ENCODE data around the gene TMPRSS13. TPM values are rescaled to one million over a fixed set of nuclear protein-coding genes. Genes with fewer than 3 reads are reported as not detected.

TMPRSS13 gene
- total RNA-seq, 1 donor from 2014 or later, result not detected

DNA sequence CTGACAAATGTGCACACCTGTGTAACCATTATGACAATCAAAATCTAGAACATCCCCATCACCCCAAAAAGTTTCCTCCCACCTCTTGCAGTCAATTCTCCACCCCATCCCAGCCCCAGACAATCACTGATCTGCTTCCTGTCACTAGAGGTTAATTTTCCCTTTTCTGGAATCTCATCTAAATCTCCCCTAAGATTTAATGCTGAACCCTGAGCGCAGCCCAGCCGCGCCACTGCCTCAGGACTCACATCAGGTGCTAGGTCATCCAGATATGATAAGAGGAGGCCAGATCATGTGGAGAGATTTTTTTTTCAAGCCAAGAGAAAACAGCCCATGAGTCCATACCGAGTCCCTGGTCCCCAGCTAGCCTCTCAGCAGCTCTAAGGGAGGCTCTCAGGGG, 4.3 kb upstream of the TMPRSS13 start:
- H3K4me1 Mint-ChIP-seq (ENCODE audit: low read depth), result peaks cover 15% of the 10 kb centered on the region
- H3K27ac Mint-ChIP-seq (ENCODE audit: unreplicated experiment), result no peak overlapping the region
- DNase-seq (ENCODE audit: low spot score), result no peak
- no peak overlapping the region for H3K4me3 Mint-ChIP-seq (ENCODE audit: unreplicated experiment)
- H3K9me3 Mint-ChIP-seq (ENCODE audit: low read depth), result no peaks in the 10 kb centered on the region
- no peaks in the 10 kb centered on the region for H3K36me3 Mint-ChIP-seq (ENCODE audit: low read depth)
- peaks cover 16% of the 10 kb centered on the region for H3K27me3 Mint-ChIP-seq (ENCODE audit: low read depth)
- TF ChIP-seq, protein P1, sequence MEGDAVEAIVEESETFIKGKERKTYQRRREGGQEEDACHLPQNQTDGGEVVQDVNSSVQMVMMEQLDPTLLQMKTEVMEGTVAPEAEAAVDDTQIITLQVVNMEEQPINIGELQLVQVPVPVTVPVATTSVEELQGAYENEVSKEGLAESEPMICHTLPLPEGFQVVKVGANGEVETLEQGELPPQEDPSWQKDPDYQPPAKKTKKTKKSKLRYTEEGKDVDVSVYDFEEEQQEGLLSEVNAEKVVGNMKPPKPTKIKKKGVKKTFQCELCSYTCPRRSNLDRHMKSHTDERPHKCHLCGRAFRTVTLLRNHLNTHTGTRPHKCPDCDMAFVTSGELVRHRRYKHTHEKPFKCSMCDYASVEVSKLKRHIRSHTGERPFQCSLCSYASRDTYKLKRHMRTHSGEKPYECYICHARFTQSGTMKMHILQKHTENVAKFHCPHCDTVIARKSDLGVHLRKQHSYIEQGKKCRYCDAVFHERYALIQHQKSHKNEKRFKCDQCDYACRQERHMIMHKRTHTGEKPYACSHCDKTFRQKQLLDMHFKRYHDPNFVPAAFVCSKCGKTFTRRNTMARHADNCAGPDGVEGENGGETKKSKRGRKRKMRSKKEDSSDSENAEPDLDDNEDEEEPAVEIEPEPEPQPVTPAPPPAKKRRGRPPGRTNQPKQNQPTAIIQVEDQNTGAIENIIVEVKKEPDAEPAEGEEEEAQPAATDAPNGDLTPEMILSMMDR (IDR thresholded peaks at IDR 0.05), result no peak

DNA sequence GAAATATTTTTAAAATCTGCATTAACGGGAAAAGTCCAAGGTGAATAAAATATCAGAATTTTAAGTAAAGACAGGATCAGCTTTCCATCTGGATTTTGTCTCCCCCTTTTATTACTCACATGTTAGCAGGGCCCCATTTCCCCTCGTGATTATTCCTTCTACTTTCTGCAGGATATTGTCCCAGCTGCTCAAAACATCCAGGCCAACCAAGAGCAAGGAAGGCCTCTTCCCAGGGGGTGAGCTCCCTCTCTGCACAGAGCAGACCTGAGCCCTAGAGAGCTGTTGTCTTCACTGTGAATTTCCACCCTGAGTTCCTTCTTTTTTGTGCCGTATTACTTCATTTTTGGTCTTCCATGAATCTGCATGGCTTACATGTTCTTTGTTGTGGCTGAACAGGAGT, 3.7 kb upstream of the TMPRSS13 start:
- peaks cover 15% of the 10 kb centered on the region for H3K4me1 Mint-ChIP-seq (ENCODE audit: low read depth)
- no peak overlapping the region for H3K27ac Mint-ChIP-seq (ENCODE audit: unreplicated experiment)
- DNase-seq (ENCODE audit: low spot score), result no peak
- TF ChIP-seq, protein P1 (IDR thresholded peaks at IDR 0.05), result no peak
- no peak overlapping the region for H3K4me3 Mint-ChIP-seq (ENCODE audit: unreplicated experiment)
- H3K27me3 Mint-ChIP-seq (ENCODE audit: low read depth), result peaks cover 19% of the 10 kb centered on the region
- no peaks in the 10 kb centered on the region for H3K36me3 Mint-ChIP-seq (ENCODE audit: low read depth)
- H3K9me3 Mint-ChIP-seq (ENCODE audit: low read depth), result no peaks in the 10 kb centered on the region

DNA sequence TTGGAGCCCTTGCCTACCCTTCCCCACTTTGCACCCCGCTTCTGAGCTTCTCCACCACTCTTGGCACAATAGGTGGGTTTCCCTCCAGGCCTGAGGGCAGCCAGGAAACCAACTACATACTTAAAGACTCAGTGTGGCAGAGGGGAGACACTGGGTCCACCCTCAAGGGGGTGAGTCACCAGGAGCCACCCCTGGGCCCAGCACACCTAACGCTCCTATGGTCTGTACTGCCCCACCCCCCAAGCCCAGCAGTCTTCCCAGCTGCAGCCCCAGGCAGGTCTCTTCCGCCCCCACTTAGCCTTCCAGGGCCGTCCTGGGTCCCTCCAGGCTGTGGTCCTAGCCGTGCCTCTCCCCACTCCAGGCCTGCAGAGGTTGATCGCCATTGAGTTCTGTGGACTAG, 3.2 kb upstream of the TMPRSS13 start:
- H3K27me3 Mint-ChIP-seq (ENCODE audit: low read depth), result peaks cover 21% of the 10 kb centered on the region
- H3K36me3 Mint-ChIP-seq (ENCODE audit: low read depth), result no peaks in the 10 kb centered on the region
- no peaks in the 10 kb centered on the region for H3K9me3 Mint-ChIP-seq (ENCODE audit: low read depth)
- H3K27ac Mint-ChIP-seq (ENCODE audit: unreplicated experiment), result no peak overlapping the region
- DNase-seq (ENCODE audit: low spot score), result peak; percentile 65
- TF ChIP-seq, protein P1 (IDR thresholded peaks at IDR 0.05), result no peak
- H3K4me3 Mint-ChIP-seq (ENCODE audit: unreplicated experiment), result no peak overlapping the region
- peaks cover 11% of the 10 kb centered on the region for H3K4me1 Mint-ChIP-seq (ENCODE audit: low read depth)

DNA sequence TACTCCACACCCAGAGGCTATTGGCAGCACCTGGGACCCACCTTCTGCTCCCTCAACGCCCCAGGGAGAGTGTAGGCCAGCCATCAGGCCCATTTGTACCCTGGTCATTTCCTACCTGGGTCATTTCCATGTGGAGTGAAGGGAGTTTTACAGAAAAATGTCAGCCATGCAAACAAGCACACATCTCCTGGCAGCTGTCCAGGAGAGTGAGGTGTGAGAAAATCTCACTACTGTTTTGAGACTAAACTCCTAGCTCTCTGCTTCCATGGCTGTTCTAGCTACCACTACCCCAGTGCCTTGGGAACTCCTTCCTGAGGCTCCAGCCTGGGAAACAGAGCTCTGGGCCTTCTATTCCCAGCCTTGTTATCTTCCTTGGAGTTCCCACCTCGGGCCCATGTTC, 2.8 kb upstream of the TMPRSS13 start:
- Mint-ChIP-seq H3K27ac (ENCODE audit: unreplicated experiment) (no peak overlapping the region), H3K4me3 (ENCODE audit: unreplicated experiment) (no peak overlapping the region), H3K9me3 (ENCODE audit: low read depth) (no peaks in the 10 kb centered on the region), H3K4me1 (ENCODE audit: low read depth) (peaks cover 8% of the 10 kb centered on the region), H3K36me3 (ENCODE audit: low read depth) (no peaks in the 10 kb centered on the region), H3K27me3 (ENCODE audit: low read depth) (peaks cover 25% of the 10 kb centered on the region)
- no peak for DNase-seq (ENCODE audit: low spot score)
- TF ChIP-seq, protein P1 (IDR thresholded peaks at IDR 0.05), result no peak

DNA sequence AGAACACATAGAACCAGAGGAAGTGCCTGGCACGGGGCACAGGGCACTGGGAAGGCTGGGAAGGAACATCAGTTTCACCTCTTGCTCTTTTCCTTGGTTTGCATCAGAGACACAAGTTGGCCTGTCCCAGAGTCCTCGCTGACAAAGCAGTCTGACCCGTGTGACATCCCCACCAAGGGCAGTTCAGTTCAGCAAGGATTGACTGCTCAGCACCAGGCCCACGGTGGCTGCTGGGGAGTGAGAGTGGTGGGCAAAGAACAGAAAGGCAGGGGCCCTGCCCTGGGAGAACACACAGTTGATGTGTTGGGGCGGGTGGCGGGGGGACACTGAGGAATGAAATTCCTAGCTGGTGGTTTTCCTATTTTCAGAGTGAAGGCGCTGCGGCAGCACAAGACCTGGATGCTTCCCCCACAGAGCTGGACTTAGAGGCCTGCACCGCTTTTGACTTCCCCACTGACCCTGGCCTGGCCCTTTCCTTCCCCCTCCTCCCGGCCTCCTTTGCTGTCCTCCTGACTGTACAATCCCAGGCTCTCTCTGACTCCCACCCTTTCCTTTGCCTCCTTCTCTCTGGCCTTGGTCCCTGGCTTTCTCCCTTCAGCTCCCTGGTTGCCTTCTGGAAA, 2.2 kb upstream of the TMPRSS13 start:
- H3K4me1 Mint-ChIP-seq (ENCODE audit: low read depth), result peaks cover 3% of the 10 kb centered on the region
- peak; percentile 58 for DNase-seq (ENCODE audit: low spot score)
- H3K27ac Mint-ChIP-seq (ENCODE audit: unreplicated experiment), result no peak overlapping the region
- peaks cover 31% of the 10 kb centered on the region for H3K27me3 Mint-ChIP-seq (ENCODE audit: low read depth)
- TF ChIP-seq, protein P1 (IDR thresholded peaks at IDR 0.05), result no peak
- H3K4me3 Mint-ChIP-seq (ENCODE audit: unreplicated experiment), result no peak overlapping the region
- no peaks in the 10 kb centered on the region for H3K9me3 Mint-ChIP-seq (ENCODE audit: low read depth)
- H3K36me3 Mint-ChIP-seq (ENCODE audit: low read depth), result no peaks in the 10 kb centered on the region

Data from chondrocyte (in vitro differentiated cells).